Gastroesophageal sphincter (tissue), 3 donors: ENCODE results near the gene POLR2M.

Source experiments
- CTCF ChIP-seq, 4 experiments: fragments of 200-600 bp in 2 of 4; fragments of 450-650 bp in 2 of 4; sonication (generic) in 1 of 4; IDR thresholded peaks; one replicate each; pipeline ENCODE4 v1.5.1; 2017 to 2019; ENCODE audit warnings: antibody characterized with exemption in 4 of 4, mild to moderate bottlenecking in 2 of 4, moderate library complexity in 2 of 4
- EP300 ChIP-seq: sonication (generic); formaldehyde crosslinking; IDR thresholded peaks from one replicate; pipeline ENCODE4 v1.6.1; 2017; ENCODE audit warnings: antibody characterized with exemption, mild to moderate bottlenecking
- POLR2A ChIP-seq, 2 donors: fragments of 450-650 bp; IDR thresholded peaks; one replicate each; pipeline ENCODE4 v1.6.1; 2017; ENCODE audit warnings: antibody characterized with exemption in 2 of 2, mild to moderate bottlenecking in 2 of 2, moderate library complexity in 1 of 2
- POLR2AphosphoS5 ChIP-seq: sonication (generic); formaldehyde crosslinking; IDR thresholded peaks from one replicate; pipeline ENCODE4 v1.6.1; 2017; ENCODE audit warnings: antibody characterized with exemption

DNA sequence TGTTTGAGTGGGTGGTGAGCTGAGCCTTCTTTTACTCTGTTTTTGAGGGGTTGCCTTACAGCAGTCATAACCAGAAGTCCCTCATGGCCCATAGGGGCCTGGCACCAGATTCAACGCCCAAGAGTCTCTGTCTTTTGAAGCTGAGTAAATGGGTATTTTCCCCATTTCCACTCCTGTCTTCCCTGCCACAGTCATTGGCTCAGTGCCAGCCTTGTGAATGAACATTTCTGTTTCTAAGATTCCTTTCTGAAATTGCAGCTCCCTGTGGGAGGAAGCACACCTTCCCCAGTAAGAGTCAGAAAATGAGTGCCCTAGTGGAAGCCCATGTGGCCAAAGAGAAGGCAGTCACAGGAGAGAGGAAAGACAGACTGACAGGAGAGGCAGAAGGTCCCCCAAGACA lies 43.7 kb upstream of the POLR2M start:
- no peak for TF ChIP-seq CTCF (IDR thresholded peaks at IDR 0.05)
- TF ChIP-seq POLR2A (IDR thresholded peaks at IDR 0.05) = no peak
- no peak for TF ChIP-seq EP300
- no peak for TF ChIP-seq POLR2AphosphoS5
